Testis (tissue), 3 donors: ENCODE data around the gene NUDT22. TPM values are rescaled to one million over a fixed set of nuclear protein-coding genes. Genes with fewer than 3 reads are reported as not detected.

Source experiments
- DNase-seq: peaks from one replicate; pipeline ENCODE4 v3.0.0-alpha.2; 2019
- H3K27ac ChIP-seq, 2 donors: fragments of 200-600 bp; sonication (generic); one replicate each; pipeline ENCODE4 v1.5.1; 2019
- H3K27me3 ChIP-seq: fragments of 200-600 bp; sonication (generic); one replicate; pipeline ENCODE4 v1.5.1; 2019
- H3K36me3 ChIP-seq: fragments of 200-600 bp; sonication (generic); one replicate; pipeline ENCODE4 v1.5.1; 2017; ENCODE audit warnings: low read depth; ENCODE audit errors: missing control alignments
- H3K4me1 ChIP-seq: fragments of 200-600 bp; sonication (generic); one replicate; pipeline ENCODE4 v1.5.1; 2019
- H3K4me3 ChIP-seq, 2 donors: fragments of 200-600 bp; sonication (generic); one replicate each; pipeline ENCODE4 v1.5.1; 2017 to 2019
- H3K9me3 ChIP-seq: fragments of 200-600 bp; sonication (generic); one replicate; pipeline ENCODE4 v1.5.1; 2017
- CTCF ChIP-seq, 3 experiments: fragments of 450-650 bp in 2 of 3; fragments of 200-600 bp in 1 of 3; sonication (generic) in 1 of 3; IDR thresholded peaks; one replicate each; pipeline ENCODE4 v1.5.1; 2016 to 2019; ENCODE audit warnings: antibody characterized with exemption in 3 of 3, mild to moderate bottlenecking in 2 of 3, moderate library complexity in 1 of 3
- POLR2A ChIP-seq: fragments of 450-650 bp; IDR thresholded peaks from one replicate; pipeline ENCODE4 v1.6.1; 2017; ENCODE audit warnings: antibody characterized with exemption, mild to moderate bottlenecking, moderate library complexity
- WGBS, 2 donors: methylation state at CpG; one replicate each; pipeline ENCODE4 v1.1.5; 2018; 5-methylcytosine and 5-hydroxymethylcytosine counted together
- intact Hi-C: fragments of 100-400 bp; cut with DNase I; formaldehyde crosslinking; loops from one replicate; pipeline ENCODE4 v1.15.1; 2023; ENCODE audit warnings: low total_unique reads
- polyA plus RNA-seq: library from polyadenylated mRNA; stranded (reverse); fragments of 350-450 nt; fragmentation: Illumina TruSeq; extraction: RNeasy Lipid Tissue Mini Kit (QIAGEN cat#74804); gene quantifications from one replicate; pipeline ENCODE4 v1.2.3, GENCODE V29; 2014; ENCODE audit warnings: low read depth, low replicate concordance; ENCODE audit not compliant: insufficient read depth
- total RNA-seq, 2 donors: library from RNA; depleted of rRNA; stranded (reverse); fragments of >200 nt; gene quantifications; one replicate each; pipeline ENCODE4 v1.2.3, GENCODE V29; 2016

NUDT22 gene
- total and polyA plus RNA-seq, 3 donors from 2014 or later, result 19.0 to 52.7 (median 50.9) TPM

GRCh38 chr11:64238076-64238475 is 12.0 kb downstream of the NUDT22 start:
- Histone ChIP-seq H3K4me3 (no peak overlapping the region), H3K4me1 (peaks cover 37% of the 10 kb centered on the region), H3K36me3 (no peaks in the 10 kb centered on the region), H3K27ac (no peak overlapping the region), H3K27me3 (no peaks in the 10 kb centered on the region), H3K9me3 (no peaks in the 10 kb centered on the region)
- intact Hi-C loops, result no loop called here
- no peak for TF ChIP-seq CTCF (IDR thresholded peaks at IDR 0.05)
- no peak for TF ChIP-seq POLR2A
- no peak for DNase-seq
- 87% methylated on average over 9 of the region's 9 CpGs; no CpG with 5 or more reads in 1 of the 2 donors for WGBS, 2 donors

GRCh38 chr11:64238999-64239398 is 12.9 kb downstream of the NUDT22 start:
- Histone ChIP-seq H3K27ac (no peak overlapping the region), H3K9me3 (no peaks in the 10 kb centered on the region), H3K4me3 (no peak overlapping the region), H3K4me1 (peaks cover 32% of the 10 kb centered on the region), H3K36me3 (no peaks in the 10 kb centered on the region), H3K27me3 (no peaks in the 10 kb centered on the region)
- WGBS, 2 donors, result 76 to 78% methylated on average over 5 of the region's 5 CpGs
- no peak for DNase-seq
- intact Hi-C loops, result no loop called here
- no peak for TF ChIP-seq POLR2A
- no peak for TF ChIP-seq CTCF (IDR thresholded peaks at IDR 0.05)

- Histone ChIP-seq H3K4me1 (peaks cover 34% of the 10 kb centered on the region), H3K9me3 (no peaks in the 10 kb centered on the region), H3K36me3 (no peaks in the 10 kb centered on the region), H3K27ac (peak overlapping the region; percentile 92 to 99), H3K4me3 (peak overlapping the region; percentile 68 to 97), H3K27me3 (no peaks in the 10 kb centered on the region)
- 73 to 75% methylated on average over 11 of the region's 11 CpGs for WGBS, 2 donors
- no peak for TF ChIP-seq CTCF (IDR thresholded peaks at IDR 0.05)
- TF ChIP-seq POLR2A, result no peak
- intact Hi-C loops, result no loop called here
- DNase-seq, result no peak
These were observed 13.8 kb downstream of the NUDT22 start for GRCh38 chr11:64239662-64240434.

- DNase-seq, result peak; percentile 97
- WGBS, 2 donors, result 1 to 3% methylated on average over 13 to 58 of the region's 58 CpGs
- intact Hi-C loops, result no loop called here
- Histone ChIP-seq H3K9me3 (no peaks in the 10 kb centered on the region), H3K4me3 (peak within 1 kb of the TSS; percentile 68 to 97), H3K27me3 (no peaks in the 10 kb centered on the region), H3K27ac (peak within 1 kb of the TSS; percentile 92 to 99), H3K36me3 (no peaks in the 10 kb centered on the region), H3K4me1 (peaks cover 34% of the 10 kb centered on the region)
- TF ChIP-seq CTCF (IDR thresholded peaks at IDR 0.05) (no peak), POLR2A (no peak)
These were observed 14.6 kb downstream of the NUDT22 start, which contains the start of gene FKBP2 for GRCh38 chr11:64240435-64241240. FKBP2 (plus strand) TSS chr11:64241095; CDS start chr11:64242388, 1,293 bp downstream.
